Measurements from ENCODE around the gene CXADR. TPM values are rescaled to one million over a fixed set of nuclear protein-coding genes. Genes with fewer than 3 reads are reported as not detected.
"Not testable (repeated sequence)": the region's sequence is repeated elsewhere in the genome, so short reads cannot be mapped to it uniquely, and the experiment has no call there.

The CXADR gene
- total RNA-seq, 1 experiment from 2014 or later, result 7.9 TPM

DNA sequence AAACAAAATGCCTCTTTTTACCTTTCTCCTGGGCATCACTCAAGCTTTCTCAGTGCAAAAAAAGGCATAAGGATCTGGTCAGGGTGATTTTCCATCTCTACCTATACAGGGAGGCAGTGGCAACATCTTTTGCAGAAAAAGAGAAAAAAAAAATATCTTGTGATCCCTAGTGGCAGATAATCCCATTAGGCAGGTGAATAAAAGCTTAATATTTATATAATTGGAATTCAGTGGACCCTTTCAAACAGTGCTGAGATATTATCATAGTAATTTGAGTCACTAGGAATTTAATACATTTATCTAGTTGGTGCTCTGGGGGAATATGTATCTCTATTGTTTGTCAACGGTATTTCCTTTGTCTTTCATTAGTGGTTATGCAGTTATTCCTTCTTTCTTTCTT, 29.9 kb upstream of the CXADR start:
- CTCF ChIA-PET, result interaction anchor here (0.5 to 1.1 kb wide), 3 partner anchors 26 to 96 kb away, joined by 3 to 4 read pairs (median 3); no protein-coding TSS in a partner anchor
- H3K9me3 Mint-ChIP-seq (ENCODE audit: unreplicated experiment), result no peaks in the 10 kb centered on the region
- no peaks in the 10 kb centered on the region for H3K36me3 Mint-ChIP-seq (ENCODE audit: insufficient read depth, unreplicated experiment)
- H3K27ac Mint-ChIP-seq (ENCODE audit: low read depth, unreplicated experiment), result no peak overlapping the region
- BruUV-seq (replicated peaks), result no TSS peak
- intact Hi-C loops (cut with micrococcal nuclease), result no loop called here
- H3K4me3 Mint-ChIP-seq (ENCODE audit: unreplicated experiment), result no peak overlapping the region
- TF ChIP-seq, protein P1, sequence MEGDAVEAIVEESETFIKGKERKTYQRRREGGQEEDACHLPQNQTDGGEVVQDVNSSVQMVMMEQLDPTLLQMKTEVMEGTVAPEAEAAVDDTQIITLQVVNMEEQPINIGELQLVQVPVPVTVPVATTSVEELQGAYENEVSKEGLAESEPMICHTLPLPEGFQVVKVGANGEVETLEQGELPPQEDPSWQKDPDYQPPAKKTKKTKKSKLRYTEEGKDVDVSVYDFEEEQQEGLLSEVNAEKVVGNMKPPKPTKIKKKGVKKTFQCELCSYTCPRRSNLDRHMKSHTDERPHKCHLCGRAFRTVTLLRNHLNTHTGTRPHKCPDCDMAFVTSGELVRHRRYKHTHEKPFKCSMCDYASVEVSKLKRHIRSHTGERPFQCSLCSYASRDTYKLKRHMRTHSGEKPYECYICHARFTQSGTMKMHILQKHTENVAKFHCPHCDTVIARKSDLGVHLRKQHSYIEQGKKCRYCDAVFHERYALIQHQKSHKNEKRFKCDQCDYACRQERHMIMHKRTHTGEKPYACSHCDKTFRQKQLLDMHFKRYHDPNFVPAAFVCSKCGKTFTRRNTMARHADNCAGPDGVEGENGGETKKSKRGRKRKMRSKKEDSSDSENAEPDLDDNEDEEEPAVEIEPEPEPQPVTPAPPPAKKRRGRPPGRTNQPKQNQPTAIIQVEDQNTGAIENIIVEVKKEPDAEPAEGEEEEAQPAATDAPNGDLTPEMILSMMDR (IDR thresholded peaks at IDR 0.05; ENCODE audit: unreplicated experiment), result no peak
- no peaks in the 10 kb centered on the region for H3K4me1 Mint-ChIP-seq (ENCODE audit: insufficient read depth, unreplicated experiment)
- peaks cover 7% of the 10 kb centered on the region for H3K27me3 Mint-ChIP-seq (ENCODE audit: insufficient read depth, unreplicated experiment)
- DNase-seq (ENCODE audit: unreplicated experiment), result no peak
- POLR2A ChIA-PET, result interaction anchor here (1.0 to 1.6 kb wide), 2 partner anchors 9 to 22 kb away, joined by 4 read pairs; no protein-coding TSS in a partner anchor

DNA sequence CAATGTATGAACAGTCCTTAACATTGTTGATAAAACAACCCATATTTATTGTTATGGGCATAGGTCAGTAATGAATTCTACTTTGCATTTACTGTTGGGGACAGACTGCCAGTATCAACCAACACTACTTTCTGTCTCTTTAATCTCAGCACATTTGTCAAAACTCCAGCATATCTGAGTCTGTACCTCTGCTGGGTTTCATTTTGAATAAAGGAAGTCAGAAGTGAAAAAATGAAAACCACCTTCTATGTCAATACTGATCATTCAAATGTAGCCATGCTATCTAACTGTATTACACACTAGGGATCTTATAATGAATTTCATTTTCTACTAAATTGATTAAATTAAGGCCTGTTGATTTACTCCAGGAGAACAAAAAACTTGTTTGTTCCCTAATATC, 24.2 kb upstream of the CXADR start:
- Mint-ChIP-seq H3K4me1 (ENCODE audit: insufficient read depth, unreplicated experiment) (peaks cover 31% of the 10 kb centered on the region), H3K27me3 (ENCODE audit: insufficient read depth, unreplicated experiment) (peaks cover 19% of the 10 kb centered on the region), H3K36me3 (ENCODE audit: insufficient read depth, unreplicated experiment) (no peaks in the 10 kb centered on the region), H3K27ac (ENCODE audit: low read depth, unreplicated experiment) (no peak overlapping the region), H3K9me3 (ENCODE audit: unreplicated experiment) (no peaks in the 10 kb centered on the region), H3K4me3 (ENCODE audit: unreplicated experiment) (no peak overlapping the region)
- intact Hi-C loops (cut with micrococcal nuclease), result no loop called here
- CTCF ChIA-PET, result interaction anchor here (2.0 kb wide), 1 partner anchor 21 kb away, joined by 4 read pairs; no protein-coding TSS in a partner anchor
- no TSS peak for BruUV-seq (replicated peaks)
- POLR2A ChIA-PET, result interaction anchor here (2.0 kb wide), 1 partner anchor 25 kb away, joined by 5 read pairs; no protein-coding TSS in a partner anchor
- no peak for DNase-seq (ENCODE audit: unreplicated experiment)
- TF ChIP-seq, protein P1 (IDR thresholded peaks at IDR 0.05; ENCODE audit: unreplicated experiment), result no peak

DNA sequence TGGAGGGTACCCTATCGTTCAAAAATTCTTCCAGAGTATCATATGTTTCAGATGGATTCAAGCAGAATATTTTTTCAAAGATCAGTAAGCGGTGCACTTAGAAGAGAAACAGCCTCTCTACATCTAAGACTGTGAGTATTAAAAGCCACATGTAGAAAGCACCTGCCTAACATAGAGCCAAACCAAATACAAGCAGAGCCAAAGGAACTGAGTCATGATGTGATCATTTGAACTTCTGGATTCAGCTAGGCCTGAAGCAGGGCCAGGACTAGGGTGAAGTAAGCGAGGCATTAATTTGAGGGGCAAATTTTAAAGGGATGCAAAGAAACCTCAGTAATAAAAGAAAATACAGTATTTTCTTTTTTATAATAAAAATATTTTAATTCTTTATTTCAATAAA, 23.3 kb upstream of the CXADR start:
- DNase-seq (ENCODE audit: unreplicated experiment), result peak; percentile 78
- BruUV-seq (replicated peaks); intact Hi-C loops (cut with micrococcal nuclease); H3K36me3 Mint-ChIP-seq (ENCODE audit: insufficient read depth, unreplicated experiment); H3K4me3 Mint-ChIP-seq (ENCODE audit: unreplicated experiment); CTCF ChIA-PET; H3K9me3 Mint-ChIP-seq (ENCODE audit: unreplicated experiment): not testable (repeated sequence)
- POLR2A ChIA-PET, result interaction anchor here (0.8 to 1.3 kb wide), 5 partner anchors 11 to 36 kb away, joined by 3 to 4 read pairs (median 3); no protein-coding TSS in a partner anchor
- peak overlapping the region; percentile 49 for H3K27ac Mint-ChIP-seq (ENCODE audit: low read depth, unreplicated experiment)
- peaks cover 32% of the 10 kb centered on the region for H3K4me1 Mint-ChIP-seq (ENCODE audit: insufficient read depth, unreplicated experiment)
- peaks cover 19% of the 10 kb centered on the region for H3K27me3 Mint-ChIP-seq (ENCODE audit: insufficient read depth, unreplicated experiment)

DNA sequence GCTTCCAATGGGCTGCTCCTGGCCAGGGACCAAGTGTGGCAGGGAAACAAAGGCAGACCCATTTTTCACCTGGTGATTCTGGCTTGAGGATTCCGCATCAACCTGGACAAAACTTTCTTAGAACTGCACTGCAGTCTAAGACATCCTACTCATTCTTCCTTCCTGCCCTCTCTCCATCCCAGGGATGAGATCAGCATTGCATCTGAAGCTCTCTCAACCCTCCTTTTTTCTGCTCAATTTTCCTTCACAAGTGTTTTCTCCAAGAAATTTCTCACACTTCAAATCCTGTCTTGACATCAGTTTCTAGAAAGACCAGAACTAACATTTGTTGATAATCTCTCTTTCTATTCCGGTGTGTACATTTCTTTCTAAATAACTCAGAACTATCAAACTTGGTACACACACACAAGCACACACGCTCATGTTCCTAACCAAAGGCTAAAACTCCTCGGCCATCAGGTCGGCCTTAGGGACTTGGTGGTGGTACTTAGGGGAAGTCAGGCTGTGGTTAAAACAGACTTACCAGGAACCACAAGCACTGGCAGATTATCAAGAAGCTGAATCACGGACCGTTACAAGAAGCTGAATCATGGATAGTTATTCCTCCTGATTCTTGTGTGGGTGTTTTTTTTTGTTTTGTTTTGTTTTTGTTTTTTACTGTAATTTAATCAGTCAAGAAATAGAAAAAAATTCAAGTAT, 21.0 kb upstream of the CXADR start:
- intact Hi-C loops (cut with micrococcal nuclease), result loop anchor here (5.0 kb wide), 1 partner anchor 40 kb away; no protein-coding TSS in a partner anchor
- peaks cover 32% of the 10 kb centered on the region for H3K4me1 Mint-ChIP-seq (ENCODE audit: insufficient read depth, unreplicated experiment)
- H3K4me3 Mint-ChIP-seq (ENCODE audit: unreplicated experiment), result peak overlapping the region; percentile 0
- peak overlapping the region; percentile 86 for H3K27ac Mint-ChIP-seq (ENCODE audit: low read depth, unreplicated experiment)
- no TSS peak for BruUV-seq (replicated peaks)
- peaks cover 19% of the 10 kb centered on the region for H3K27me3 Mint-ChIP-seq (ENCODE audit: insufficient read depth, unreplicated experiment)
- peak; percentile 96 for DNase-seq (ENCODE audit: unreplicated experiment)
- TF ChIP-seq, protein P1 (IDR thresholded peaks at IDR 0.05; ENCODE audit: unreplicated experiment), result no peak
- POLR2A ChIA-PET, result interaction anchor here (0.8 to 2.1 kb wide), 10 partner anchors 9 to 50 kb away, joined by 3 to 10 read pairs (median 4); no protein-coding TSS in a partner anchor
- H3K36me3 Mint-ChIP-seq (ENCODE audit: insufficient read depth, unreplicated experiment), result no peaks in the 10 kb centered on the region
- no peaks in the 10 kb centered on the region for H3K9me3 Mint-ChIP-seq (ENCODE audit: unreplicated experiment)
- CTCF ChIA-PET, result interaction anchor here (0.6 to 1.3 kb wide), 4 partner anchors 18 to 103 kb away, joined by 4 to 6 read pairs (median 4); no protein-coding TSS in a partner anchor

Data from MCF 10A (cell line).